Measurements from ENCODE around the gene PYCR2.

DNA sequence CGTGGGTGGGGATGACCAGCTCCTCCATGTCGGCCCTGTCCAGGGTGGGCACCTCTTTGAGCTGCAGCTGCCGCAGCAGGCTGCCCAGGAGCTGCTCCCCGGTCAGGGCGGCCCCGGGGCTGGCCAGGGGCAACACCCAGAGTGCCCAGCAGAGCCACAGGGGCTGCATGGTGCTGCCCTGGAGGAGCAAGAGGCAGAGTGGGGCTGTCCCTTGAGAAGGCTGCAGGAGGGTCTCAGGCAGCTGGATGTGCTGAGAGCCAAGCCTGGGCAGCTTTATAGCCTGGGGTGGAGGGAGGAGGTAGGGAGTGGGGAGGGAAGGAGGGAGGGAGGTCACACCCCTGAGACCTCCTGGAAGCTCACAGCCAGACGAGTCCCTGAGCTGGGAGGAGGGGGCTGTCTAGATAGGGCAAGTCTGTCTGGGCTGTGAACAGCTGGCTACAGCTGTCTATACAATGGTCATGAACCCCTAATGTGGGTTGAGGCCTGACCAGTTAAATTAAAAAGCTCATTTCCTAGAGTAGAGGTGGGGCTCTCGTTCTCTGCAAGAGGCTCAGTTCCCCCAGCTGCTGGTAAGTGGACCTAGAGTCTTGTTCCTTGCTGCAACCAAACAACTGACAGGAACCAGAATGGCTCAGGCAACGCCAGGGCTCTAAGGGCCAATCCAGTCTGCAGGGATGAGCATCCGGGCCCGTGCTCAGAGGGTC is 35.0 kb downstream of the PYCR2 start, which contains the start of gene LEFTY1:
- TF ChIP-seq, protein P1, sequence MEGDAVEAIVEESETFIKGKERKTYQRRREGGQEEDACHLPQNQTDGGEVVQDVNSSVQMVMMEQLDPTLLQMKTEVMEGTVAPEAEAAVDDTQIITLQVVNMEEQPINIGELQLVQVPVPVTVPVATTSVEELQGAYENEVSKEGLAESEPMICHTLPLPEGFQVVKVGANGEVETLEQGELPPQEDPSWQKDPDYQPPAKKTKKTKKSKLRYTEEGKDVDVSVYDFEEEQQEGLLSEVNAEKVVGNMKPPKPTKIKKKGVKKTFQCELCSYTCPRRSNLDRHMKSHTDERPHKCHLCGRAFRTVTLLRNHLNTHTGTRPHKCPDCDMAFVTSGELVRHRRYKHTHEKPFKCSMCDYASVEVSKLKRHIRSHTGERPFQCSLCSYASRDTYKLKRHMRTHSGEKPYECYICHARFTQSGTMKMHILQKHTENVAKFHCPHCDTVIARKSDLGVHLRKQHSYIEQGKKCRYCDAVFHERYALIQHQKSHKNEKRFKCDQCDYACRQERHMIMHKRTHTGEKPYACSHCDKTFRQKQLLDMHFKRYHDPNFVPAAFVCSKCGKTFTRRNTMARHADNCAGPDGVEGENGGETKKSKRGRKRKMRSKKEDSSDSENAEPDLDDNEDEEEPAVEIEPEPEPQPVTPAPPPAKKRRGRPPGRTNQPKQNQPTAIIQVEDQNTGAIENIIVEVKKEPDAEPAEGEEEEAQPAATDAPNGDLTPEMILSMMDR (IDR thresholded peaks at IDR 0.05), result no peak
- no peak for TF ChIP-seq EP300 (IDR thresholded peaks at IDR 0.05)
- peak in 1 of 4 donors; percentile 45 for TF ChIP-seq POLR2AphosphoS5 (IDR thresholded peaks at IDR 0.05)
